Measurements from ENCODE around the gene FBXW11.
A peak's percentile ranks its signal among the peaks of the same experiment; 100 is the strongest.

Gene FBXW11

GRCh38 chr5:171865471-171865870, 141.0 kb downstream of the FBXW11 start:
- DNase-seq (ENCODE audit: low read depth) = no peak

- DNase-seq (ENCODE audit: low read depth) = peak; percentile 77
Measured at GRCh38 chr5:171863935-171864334, 142.5 kb downstream of the FBXW11 start.

GRCh38 chr5:171862624-171863023, 143.8 kb downstream of the FBXW11 start:
- DNase-seq (ENCODE audit: low read depth) = no peak

GRCh38 chr5:171861381-171861780, 145.1 kb downstream of the FBXW11 start:
- no peak for DNase-seq (ENCODE audit: low read depth)

- no peak for DNase-seq (ENCODE audit: low read depth)
Measured at GRCh38 chr5:171858303-171858702, 148.1 kb downstream of the FBXW11 start.

- DNase-seq (ENCODE audit: low read depth) = no peak
Measured at GRCh38 chr5:171857489-171857876, 149.0 kb downstream of the FBXW11 start.

GRCh38 chr5:171855798-171856763, 150.4 kb downstream of the FBXW11 start:
- DNase-seq (ENCODE audit: low read depth) = no peak

GRCh38 chr5:171855265-171855664, 151.2 kb downstream of the FBXW11 start:
- no peak for DNase-seq (ENCODE audit: low read depth)

GRCh38 chr5:171852255-171852681, 154.2 kb downstream of the FBXW11 start:
- DNase-seq (ENCODE audit: low read depth) = no peak

- DNase-seq (ENCODE audit: low read depth) = no peak
Measured at GRCh38 chr5:171851251-171851650, 155.2 kb downstream of the FBXW11 start.

GRCh38 chr5:171850324-171850947, 156.0 kb downstream of the FBXW11 start:
- DNase-seq (ENCODE audit: low read depth) = no peak

GRCh38 chr5:171849585-171850323, 156.7 kb downstream of the FBXW11 start:
- no peak for DNase-seq (ENCODE audit: low read depth)

GRCh38 chr5:171848911-171849520, 157.4 kb downstream of the FBXW11 start:
- no peak for DNase-seq (ENCODE audit: low read depth)

- no peak for DNase-seq (ENCODE audit: low read depth)
Measured at GRCh38 chr5:171848486-171848885, 158.0 kb downstream of the FBXW11 start.

GRCh38 chr5:171848006-171848405, 158.4 kb downstream of the FBXW11 start:
- no peak for DNase-seq (ENCODE audit: low read depth)

GRCh38 chr5:171847026-171847425, 159.4 kb downstream of the FBXW11 start:
- DNase-seq (ENCODE audit: low read depth) = no peak

- DNase-seq (ENCODE audit: low read depth) = no peak
Measured at GRCh38 chr5:171846323-171846722, 160.1 kb downstream of the FBXW11 start.

- peak; percentile 44 for DNase-seq (ENCODE audit: low read depth)
Measured at GRCh38 chr5:171845857-171846256, 160.6 kb downstream of the FBXW11 start.

GRCh38 chr5:171845040-171845630, 161.3 kb downstream of the FBXW11 start:
- no peak for DNase-seq (ENCODE audit: low read depth)

- no peak for DNase-seq (ENCODE audit: low read depth)
Measured at GRCh38 chr5:171842777-171843328, 163.6 kb downstream of the FBXW11 start.

Data from fibroblast of the conjunctiva (primary cell).